Left forelimb (tissue), 1 donor: Measurements from ENCODE around the gene PDE4A.
"Not testable (repeated sequence)": the region's sequence is repeated elsewhere in the genome, so short reads cannot be mapped to it uniquely, and the experiment has no call there.

Experiments
- DNase-seq: peaks from one replicate; pipeline ENCODE4 v3.0.0-alpha.2; 2018; ENCODE audit warnings: low spot score

Gene PDE4A

DNA sequence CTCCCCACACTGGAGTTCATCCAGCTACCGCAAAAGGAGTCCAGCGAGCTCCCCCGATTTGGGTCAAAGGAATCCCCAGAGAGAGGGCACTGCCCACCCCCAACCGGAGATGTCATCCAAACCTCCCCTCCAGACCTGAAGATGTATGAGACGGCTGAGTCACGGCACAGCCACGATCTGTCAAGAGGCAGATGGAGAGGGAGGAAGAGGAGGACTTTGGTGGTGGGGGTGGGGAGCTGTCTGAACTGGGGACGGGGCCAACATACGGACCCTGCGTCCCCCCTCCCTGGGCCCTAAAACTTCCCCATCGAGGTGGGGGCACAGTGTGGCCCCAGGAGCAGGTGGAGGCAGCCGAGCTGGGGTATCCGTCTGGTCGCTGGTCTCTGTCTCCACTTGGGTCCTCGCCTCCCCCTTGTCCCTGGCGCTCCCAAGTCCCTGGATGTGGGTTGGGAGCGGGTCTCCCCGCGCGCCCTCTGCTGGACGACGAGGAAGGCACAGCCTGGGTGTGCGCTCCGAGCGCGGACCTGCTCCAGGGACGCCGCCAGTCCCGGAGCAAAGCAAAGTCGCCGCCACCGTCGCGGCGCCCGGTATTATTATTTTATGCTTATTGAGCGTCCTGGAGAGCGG lies 3.8 kb downstream of the PDE4A start:
- peak; percentile 83 for DNase-seq

DNA sequence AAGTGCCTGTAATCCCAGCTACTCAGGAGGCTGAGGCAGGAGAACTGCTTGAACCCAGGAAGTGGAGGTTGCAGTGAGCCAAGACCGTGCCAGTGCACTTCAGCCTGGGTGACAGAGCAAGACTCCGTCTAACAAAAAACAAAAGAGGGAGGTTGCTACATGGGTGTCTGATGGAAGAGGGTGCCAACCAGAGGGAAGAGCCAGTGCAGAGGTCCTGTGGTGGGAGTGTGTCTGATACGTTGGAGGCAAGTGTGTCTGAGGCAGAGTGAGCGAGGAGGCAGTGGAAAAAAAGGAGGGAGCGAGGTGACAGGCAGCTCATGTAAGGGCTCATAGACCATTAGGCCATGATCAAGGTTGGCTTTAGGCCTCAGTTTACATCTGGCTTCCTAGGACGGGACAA lies 6.8 kb downstream of the PDE4A start:
- no peak for DNase-seq

DNA sequence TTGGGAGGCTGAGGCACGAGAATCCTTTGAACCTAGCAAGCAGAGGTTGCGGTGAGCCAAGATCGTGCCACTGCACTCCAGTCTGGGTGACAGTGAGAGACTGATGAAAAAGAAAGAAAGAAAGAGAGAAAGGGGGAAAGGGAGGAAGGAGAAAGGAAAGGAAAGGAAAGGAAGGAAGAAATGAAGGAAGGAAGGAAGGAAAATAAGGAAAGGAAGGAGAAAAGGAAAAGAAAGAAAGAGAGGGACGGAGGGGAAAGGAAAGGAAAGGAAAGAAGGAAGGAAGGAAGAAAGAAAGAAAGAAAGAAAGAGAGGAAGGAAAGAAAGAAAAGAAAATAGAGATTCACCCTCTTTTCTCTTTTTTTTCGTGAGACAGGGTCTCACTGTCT lies 8.7 kb downstream of the PDE4A start:
- DNase-seq: no peak

DNA sequence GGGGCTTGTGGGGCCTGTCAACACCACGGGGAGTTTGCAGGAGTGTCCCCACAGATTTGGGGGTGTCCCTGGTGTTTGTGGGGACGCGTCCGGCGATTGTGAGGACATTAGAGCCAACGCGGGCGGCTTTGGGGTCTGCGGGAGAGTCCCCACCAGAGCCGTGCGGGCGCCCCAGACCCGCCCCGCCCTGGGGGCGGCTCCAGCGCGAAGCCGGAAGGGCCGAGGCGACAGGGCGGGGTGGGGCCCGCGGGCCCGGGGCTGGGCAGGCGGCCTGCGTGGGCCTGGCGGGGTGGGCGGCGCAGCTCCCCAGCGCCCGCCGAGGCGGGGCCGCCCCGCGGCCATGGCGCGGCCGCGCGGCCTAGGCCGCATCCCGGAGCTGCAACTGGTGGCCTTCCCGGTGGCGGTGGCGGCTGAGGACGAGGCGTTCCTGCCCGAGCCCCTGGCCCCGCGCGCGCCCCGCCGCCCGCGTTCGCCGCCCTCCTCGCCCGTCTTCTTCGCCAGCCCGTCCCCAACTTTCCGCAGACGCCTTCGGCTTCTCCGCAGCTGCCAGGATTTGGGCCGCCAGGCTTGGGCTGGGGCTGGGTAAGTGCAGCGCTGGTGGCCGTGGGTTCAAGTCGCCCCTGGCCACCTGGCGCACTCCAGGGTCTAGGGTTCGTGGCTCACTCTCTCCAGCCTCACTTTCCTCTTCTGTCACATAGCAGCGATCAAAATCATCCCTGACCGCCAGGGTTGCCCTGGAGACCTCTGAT lies 10.3 kb downstream of the PDE4A start:
- DNase-seq: no peak

DNA sequence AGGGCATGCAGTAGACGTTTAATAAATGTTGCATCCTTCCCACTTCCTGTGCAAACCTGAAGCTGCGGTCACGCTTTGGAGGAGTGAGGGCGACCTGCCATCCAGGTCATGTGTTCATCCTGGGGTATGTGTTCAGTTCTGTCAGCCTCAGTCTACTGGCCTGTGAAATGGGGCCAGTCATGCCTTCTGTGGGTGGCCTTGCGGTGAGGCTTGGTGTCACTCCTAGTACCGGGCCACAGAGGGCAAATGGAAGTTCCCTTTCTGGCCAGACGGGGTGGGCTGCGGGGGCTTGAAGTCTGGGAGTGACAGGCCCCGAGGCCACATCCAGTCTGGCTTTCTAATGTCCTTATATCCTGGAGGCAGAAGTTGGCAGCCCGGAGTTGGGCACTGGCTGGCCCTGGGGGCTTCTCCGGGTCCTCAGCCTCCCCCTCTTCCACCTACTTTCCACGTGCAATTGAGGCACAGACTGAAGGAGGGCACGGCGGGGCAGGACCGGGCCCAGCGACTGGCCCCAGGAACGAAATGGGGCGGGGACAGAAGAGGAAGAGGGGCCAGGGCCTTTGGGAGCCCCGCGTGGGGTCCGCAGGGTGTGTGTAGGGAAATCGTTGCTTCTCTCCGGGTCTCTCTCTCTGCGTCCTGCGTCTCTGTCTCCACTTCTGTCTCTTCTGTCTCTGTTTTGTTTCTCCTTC lies 11.1 kb downstream of the PDE4A start:
- DNase-seq: no peak

DNA sequence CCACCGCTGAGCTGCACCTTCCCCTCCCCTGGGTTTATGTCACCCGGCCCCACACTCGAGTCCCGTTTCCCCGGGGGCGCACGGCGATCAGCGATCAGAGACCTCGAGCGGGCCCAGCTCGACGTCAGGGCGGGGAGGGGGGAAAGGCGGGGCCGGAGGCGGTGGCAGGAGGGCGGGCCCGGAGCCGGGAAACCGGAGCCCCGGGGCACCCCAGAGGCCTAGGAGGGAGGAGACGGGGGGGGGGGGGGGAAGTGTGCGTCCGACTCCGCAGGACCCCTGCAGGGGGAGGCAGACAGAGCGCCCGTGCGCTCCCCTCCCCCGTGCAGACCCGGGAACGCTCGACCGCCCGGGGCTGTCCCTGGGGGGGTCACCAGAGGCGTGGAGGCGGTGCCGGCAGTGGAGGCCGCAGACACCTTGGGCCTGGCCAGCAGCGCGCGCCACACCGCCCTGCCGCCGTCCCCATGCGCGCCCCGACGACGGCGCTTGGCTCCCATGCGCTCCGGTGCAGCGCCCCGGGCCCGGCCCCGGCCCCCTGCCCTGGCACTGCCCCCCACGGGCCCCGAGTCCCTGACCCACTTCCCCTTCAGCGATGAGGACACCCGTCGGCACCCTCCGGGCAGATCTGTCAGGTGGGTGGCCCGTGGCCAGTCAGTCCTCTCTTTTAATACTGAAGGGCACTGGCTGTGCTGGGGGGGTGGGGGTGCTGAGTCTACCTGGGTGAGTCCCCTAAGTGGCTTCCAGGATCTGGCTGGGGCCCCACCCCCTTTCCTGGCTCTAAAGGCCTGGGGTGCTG lies 11.8 kb downstream of the PDE4A start:
- no peak for DNase-seq

DNA sequence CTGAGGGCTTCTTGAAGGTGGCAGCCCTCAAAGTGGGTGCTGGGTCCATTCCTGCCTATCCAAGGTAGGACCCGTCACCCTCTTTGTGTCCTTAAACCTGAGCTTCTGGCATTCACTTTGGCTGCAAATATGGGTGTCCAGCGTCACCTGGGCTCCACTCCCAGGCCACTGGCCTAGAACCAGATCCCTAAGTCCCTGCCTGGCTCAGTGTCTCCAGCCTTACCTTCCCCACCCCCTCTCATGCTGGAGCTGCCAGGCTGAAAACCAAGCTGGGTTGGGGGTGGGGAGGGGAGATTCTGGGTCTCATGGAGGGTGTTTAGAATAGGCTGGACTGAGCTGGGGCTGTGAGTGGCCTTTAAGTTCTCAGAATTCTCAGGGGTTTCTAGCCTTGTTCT lies 12.4 kb downstream of the PDE4A start:
- no peak for DNase-seq

DNA sequence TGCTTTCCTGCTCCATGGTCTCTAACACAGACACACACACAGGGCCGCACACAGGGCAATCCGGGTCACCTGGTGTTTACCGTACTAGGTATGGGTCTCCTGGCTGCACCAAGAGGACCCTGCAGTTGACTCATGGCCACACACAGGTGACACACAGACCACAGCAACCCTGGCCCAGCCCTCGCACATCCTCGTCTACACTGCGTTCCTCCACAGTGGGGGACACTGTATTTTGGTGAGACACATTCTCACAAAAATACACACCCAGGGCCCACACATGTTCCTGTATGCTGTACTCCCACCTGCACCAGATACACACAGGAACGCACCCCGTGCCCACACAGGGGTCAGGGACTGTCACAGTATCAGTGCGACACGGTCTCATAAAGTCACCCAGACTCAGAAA lies 12.8 kb downstream of the PDE4A start:
- no peak for DNase-seq

DNA sequence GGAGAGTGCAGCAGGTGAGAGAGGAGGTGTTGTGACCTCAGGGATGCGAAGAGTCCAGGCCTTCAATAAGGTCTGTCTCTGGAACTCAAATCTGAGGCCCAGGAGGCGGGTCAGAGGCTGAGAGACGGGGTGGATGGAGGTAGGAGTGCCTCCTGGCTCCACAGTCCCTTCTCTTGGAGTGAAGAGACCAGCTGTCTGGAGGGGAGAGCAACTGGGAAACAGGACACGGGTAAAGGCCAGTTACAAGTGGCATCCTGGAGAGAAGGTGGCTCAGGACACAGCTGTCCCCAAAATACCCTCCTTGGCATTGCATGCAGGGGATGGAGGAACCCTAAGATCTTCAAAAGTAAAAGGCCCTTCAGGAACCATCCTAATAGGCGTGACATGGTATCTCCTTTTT lies 19.2 kb downstream of the PDE4A start:
- no peak for DNase-seq

DNA sequence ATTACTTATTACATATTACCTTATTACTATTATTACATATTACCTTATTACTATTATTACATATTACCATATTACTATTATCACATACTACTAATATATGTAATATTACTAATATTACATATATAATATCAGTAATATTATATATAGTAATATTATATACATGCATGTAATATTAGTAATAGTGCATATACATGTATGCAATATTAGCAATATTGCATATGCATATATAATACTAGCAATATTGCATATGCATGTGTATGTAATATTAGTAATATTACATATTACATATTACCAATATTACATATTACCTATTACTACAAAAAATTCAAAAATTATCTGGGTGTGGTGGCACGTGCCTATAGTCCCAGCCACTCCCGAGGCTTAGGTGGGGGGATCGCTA lies 22.4 kb downstream of the PDE4A start:
- no peak for DNase-seq

DNA sequence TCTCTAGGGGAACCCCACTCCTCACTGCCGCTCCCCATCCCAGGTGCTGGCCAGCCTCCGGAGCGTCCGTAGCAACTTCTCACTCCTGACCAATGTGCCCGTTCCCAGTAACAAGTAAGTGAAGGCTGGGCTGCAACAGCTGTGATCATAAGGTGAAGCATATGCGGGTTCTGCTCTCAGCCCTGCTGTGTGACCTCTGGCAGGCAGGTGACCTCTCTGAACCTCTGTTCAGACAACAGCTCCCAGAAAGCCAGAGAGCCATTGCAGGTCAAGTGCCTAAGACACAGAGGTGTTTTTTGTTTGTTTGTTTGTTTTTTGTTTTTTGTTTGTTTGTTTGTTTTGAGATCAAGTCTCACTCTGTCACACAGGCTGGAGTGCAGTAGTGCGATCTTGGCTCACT lies 28.7 kb downstream of the PDE4A start:
- no peak for DNase-seq

DNA sequence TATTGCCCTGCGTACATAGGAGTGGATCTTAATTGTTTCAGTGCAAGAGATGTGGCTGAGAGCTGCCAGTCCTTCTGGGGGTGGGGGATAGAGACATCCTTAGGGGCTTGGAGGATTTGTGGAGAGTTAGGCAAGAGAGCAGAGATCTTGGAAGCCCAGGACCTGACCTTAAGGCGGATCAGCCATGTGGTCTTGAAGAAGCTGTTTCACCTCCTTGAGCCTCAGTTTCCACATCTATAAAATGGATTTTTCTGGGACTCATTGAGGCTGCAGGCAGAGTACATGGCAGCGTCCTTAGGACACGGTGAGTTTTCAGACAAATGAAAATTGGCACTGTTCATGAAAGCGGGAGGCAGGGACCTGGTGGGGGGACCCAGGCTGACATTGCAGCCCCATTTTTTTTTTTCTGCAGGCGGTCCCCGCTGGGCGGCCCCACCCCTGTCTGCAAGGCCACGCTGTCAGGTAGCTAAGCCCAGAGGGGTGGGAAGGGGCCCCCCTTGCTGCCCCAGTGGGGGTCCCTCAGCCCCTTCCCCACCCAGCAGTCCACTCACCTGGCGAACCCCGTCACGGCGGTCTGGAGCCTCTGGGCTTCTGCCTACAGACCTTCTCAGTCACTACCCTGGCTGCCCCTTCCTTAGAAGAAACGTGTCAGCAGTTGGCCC lies 30.0 kb downstream of the PDE4A start:
- DNase-seq: no peak

DNA sequence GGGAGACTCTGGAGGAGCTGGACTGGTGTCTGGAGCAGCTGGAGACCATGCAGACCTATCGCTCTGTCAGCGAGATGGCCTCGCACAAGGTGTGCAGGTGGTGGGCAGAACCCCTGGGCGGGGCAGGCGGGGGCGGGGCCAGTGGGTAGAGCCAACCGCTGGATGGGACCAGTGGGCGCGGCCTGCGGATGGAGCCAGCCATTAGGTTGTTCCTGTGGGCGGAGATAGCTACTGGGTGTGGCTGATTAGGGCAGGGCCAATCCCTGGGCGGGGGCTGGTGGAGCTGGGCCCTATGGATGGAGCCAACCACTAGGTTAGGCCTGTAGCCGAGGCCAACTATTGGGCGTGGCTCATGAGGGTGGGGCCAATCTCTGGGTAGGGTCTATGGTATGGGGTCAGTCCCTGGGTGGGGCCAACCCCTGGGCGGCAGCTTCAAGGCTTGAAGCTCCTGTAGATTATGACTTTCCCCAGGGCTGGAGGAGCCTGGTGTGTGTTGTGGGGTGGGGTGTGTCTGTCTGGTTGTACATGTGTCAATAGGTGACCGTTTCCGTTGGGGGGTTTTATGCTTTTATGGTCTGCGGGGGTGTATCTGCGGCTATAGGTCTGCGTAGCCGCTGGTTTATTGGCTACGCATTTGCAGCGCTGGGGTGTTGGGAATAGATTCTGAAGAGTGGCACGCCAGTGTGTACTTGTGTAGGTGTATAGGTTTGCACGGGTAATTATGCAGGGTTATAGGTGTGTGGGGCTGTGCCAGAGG lies 30.7 kb downstream of the PDE4A start:
- DNase-seq: no peak

DNA sequence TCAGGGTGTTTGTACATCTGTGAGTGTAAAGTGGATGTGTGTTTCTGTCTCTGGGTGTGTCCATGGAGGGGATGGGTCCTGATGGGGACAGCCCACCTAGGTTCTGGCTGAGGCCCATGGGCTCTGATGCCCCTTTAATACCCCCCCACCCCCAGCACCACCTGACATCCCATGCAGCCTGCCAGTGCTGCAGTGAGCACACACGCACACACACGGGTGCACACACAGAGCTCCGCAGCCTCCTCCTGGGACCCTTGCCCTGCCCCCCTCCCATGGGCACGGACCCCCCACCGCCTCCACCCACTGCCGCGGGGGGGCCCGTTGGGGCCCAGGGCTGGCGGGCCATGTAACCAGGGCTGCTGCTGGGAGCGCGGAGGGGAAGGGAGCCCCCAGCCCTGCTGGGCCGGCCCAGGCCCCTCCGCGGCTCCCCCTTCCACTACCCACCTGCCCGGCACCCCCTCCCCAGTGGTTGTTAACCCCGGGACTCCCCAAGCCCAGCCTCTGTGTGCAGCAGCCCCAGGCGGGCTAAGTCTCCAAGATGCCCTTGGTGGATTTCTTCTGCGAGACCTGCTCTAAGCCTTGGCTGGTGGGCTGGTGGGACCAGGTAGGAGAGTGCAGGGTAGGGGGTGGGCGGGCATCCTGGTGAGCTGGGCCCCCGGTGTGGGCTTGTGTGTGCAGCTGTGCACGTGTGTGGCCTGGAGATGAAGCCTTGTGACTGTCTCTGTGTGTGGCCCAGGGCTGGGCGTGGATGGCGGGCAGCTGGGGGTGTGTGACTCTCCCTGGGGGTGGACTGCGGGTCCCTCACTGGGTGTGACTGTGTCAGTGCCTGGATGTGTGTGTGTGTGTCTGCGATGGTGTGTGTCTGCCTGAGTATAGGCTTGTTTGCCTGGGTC lies 32.6 kb downstream of the PDE4A start:
- DNase-seq: no peak

DNA sequence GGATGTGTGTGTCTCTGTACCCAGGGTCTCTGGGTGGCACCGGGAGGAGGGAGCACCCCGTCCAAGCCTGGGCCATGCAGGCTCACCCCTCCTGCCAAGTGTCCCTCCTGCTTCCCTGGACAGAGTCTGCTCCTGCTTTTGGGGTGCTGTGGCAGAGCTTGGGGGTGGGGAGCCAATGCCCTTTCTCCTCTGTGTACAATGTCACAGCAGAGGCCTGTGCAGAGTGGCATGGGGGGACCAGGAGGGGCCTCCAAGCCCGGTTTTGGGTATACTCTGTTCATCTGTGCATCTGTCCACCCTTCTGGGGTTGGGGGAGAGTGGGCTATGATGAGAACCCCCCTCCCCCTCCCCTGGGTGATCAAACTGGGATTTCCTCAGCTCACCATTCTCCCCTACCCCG lies 33.5 kb downstream of the PDE4A start:
- no peak for DNase-seq

DNA sequence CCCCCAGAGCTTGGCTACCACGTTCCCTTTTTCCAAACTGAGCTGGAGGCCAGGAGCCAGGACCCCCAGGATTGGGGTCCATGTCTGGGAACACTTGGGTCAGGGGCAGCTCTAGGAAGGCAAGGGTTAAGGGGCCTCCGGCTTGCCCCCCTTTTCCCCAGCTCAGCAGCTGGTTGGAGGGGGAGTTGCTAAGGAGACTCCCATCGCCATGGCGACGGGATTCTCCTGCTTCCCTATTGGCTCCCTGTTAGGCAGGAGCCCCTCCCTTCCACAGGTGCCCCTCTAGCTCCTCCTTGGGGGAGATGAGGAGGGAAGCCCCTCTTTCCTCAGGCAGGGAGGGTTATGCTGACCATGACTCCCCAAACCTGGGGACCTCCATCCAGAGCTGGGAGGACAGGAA lies 33.9 kb downstream of the PDE4A start:
- no peak for DNase-seq

DNA sequence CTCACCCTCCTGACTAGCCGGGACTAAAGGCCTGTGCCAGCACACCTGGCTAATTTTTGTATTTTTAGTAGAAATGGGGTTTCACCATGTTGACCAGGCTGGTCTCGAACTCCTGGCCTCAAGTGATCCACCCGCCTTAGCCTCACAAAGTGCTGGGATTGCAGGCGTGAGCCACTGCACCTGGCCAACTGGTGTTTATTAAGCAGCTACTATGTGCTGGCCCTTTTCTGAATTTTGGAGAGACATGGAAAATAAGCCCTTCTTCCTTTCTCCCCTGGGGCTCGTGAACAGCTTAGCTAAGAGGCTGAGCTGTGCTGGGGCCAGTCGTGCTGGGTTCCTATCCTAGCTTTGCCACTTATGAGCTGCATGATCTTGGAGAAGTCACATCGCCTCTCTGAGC lies 38.4 kb downstream of the PDE4A start:
- not testable (repeated sequence) for DNase-seq

DNA sequence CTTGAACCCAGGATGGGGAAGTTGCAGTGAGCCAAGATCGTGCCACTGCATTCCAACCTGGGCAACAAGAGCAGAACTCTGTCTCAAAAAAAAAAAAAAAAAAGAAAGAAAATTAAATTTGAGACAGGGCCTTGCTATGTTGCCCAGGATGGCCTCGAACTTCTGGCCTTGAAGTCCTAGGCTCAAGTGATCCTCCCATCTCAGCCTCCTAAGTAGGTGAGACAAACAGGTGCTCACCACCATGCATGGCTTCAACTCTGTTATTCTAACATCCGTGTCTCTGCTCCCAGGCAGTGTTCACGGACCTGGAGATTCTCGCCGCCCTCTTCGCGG lies 40.3 kb downstream of the PDE4A start:
- DNase-seq: no peak

DNA sequence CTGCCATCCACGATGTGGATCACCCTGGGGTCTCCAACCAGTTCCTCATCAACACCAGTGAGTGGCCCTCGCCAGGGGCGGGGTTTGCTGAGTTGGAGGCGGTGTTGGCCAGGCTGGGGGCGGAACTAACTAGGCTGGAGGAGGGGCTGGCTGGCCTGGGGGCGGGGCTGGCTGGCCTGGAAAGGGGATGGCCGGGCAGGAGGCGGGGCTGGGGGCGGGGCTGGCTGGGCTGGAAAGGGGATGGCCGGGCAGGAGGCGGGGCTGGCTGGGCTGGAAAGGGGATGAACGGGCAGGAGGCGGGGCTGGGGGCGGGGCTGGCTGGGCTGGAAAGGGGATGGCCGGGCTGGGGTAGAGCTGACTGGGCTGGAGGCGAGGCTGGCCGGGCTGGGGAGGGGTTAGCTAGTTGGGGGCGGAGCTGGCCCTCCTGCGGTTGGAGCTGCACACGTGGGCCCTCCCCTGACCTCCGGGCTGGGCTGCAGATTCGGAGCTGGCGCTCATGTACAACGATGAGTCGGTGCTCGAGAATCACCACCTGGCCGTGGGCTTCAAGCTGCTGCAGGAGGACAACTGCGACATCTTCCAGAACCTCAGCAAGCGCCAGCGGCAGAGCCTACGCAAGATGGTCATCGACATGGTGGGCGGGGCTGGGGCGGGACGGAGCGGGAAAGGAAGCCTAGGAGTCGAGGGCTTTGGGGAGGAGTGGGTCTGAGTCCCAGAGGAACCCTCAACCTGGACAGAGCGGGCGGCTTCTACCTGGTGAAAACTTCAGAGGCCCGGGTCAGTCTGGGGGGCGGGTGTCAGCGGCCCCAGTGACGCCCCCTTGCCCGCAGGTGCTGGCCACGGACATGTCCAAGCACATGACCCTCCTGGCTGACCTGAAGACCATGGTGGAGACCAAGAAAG lies 41.0 kb downstream of the PDE4A start:
- DNase-seq: peak; percentile 97
